Measurements from ENCODE around the gene KLF8.
"Not testable (repeated sequence)": the region's sequence is repeated elsewhere in the genome, so short reads cannot be mapped to it uniquely, and the experiment has no call there.

Gene KLF8

GRCh38 chrX:56232221-56233082 lies at the start of gene KLF8:
TSS of gene KLF8 (plus strand) at chrX:56232356. CDS start at chrX:56233335, 979 bp downstream.
- DNase-seq, result no peak

DNA sequence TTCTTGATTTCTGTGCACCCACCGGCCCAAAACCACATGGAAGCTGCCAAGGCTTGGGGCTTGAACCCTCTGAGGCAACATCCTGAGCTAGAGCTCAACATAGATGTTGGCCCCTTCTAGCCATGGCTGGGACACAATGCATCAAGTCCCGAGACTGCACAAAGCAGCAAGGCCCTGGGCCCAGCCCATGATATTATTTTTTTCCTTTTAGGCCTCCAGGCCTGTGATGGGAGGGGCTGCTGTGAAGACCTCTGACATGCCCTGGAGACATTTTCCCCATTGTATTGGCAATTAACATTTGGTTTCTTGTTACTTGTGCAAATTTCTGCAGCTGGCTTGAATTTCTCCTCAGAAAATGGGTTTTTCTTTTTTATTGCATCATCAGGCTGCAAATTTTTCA lies 25.2 kb upstream of the KLF8 start:
- DNase-seq, result not testable (repeated sequence)

GRCh38 chrX:56211701-56212100 lies 20.5 kb upstream of the KLF8 start:
- no peak for DNase-seq

GRCh38 chrX:56216332-56216731 lies 15.8 kb upstream of the KLF8 start:
- DNase-seq, result no peak

DNA sequence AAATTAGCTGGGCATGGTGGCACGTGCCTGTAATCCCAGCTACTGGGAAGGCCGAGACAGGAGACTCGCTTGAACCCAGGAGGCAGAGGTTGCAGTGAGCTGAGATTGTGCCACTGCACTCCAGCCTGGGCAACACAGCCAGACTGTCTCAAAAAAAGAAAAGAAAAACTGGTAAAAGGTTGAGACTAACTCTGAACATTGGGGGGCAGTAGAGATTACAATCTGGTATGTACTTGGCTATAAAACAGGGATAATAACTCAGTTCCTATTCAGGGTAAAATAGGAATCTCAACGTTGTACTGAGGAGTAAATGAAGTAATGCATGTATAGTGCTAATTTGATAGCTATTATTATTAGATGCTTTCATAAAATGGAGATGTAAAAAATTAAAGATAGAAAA lies 12.5 kb upstream of the KLF8 start:
- DNase-seq, result no peak

GRCh38 chrX:56221101-56221500 lies 11.1 kb upstream of the KLF8 start:
- no peak for DNase-seq

DNA sequence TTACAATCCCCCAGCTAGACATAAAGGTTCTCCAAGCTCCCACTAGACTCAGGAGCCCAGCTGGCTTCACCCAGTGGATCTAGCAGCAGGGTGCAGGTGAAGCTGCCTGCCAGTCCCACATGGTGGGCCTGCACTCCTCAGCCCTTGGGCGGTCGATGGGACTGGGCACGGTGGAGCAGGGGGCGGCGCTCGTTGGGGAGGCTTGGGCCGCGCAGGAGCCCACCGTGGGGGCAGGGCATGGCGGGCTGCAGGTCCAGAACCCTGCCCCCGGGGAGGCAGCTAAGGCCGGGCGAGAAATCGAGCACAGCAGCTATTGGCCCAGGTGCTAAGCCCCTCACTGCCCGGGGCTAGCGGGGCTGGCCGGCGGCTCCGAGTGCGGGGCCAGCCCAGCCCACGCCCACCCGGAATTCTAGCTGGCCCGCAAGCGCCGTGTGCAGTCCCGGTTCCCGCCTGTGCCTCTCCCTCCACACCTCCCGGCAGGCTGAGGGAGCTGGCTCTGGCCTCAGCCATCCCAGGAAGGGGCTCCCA lies 9.6 kb upstream of the KLF8 start:
- DNase-seq, result no peak

GRCh38 chrX:56226980-56227379 lies 5.2 kb upstream of the KLF8 start:
- DNase-seq, result no peak

DNA sequence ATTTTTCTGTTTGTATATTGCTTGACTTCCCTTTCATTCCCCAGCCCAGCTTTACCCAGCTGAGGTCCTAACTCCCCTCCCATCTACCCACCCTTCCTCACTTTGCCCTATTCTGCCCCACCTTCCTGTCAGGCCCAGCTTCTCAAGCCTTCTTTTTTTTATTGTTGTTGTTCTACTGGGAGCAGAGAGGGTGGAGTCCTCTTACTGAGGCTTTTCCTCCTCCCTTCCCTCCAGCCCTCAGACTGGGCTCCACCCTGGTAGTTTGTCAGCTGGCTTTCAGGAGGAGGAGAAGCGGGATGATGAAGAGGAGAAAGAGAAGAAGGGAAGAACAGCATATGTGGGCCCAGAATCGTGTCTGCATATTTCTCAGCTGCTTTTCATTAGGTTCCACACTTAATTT lies 3.2 kb upstream of the KLF8 start:
- no peak for DNase-seq

DNA sequence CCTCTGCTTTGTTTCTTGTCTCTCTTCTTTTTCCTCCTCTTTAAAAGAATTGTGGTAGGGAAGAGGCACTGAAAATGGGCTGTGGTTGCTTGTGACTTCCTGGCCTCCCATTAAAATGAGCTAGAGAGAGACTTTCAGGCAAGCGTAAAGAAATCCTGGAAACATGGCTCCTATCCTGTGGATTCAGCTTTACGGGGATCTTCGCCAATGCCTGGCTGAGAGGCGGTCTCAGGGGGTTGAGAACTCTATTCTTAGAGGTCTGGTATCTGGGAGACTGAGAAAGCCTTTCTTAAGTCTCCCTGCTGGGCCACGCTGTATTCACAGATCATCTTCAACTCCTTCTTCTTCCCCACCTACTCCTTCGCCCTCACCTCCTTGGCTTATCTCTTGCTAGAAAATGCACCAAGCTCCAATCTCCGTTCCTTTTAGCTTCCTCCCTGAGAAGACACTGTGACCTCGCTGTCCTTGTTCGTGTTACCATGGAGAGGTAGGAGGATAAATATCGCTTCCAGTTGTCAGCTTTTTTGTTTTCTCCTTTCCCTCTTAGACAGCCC lies 542 bp upstream of the KLF8 start:
- DNase-seq, result no peak

- DNase-seq, result no peak
Observed at GRCh38 chrX:56233100-56233499, 944 bp downstream of the KLF8 start.

- no peak for DNase-seq
Observed at GRCh38 chrX:56233682-56234081, 1.5 kb downstream of the KLF8 start.

DNA sequence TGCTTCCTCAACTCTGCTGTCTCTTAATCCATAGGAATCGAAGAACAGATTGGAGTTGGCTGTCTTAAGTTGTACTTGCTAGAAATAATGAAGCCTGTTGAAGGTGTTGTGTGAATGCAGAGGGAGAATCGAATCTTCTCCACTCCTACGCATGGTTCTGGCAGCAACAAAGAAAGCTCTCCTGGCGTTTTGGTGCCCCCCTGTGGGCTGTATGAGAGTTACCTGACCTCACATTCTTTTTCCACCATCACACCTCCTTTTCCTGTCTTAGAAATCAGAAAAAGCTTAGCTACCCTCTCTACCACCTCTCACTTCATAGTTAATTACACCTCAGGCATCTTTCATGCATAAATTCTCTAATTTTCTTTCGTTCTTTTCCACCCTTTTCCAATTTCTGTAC lies 16.3 kb downstream of the KLF8 start:
- peak; percentile 19 for DNase-seq

GRCh38 chrX:56253832-56254703 lies 21.9 kb downstream of the KLF8 start:
- no peak for DNase-seq

- no peak for DNase-seq
Observed at GRCh38 chrX:56268888-56269287, 36.7 kb downstream of the KLF8 start.

GRCh38 chrX:56278692-56279091 lies 46.5 kb downstream of the KLF8 start:
- DNase-seq, result no peak

GRCh38 chrX:56279863-56280262 lies 47.7 kb downstream of the KLF8 start:
- no peak for DNase-seq

DNA sequence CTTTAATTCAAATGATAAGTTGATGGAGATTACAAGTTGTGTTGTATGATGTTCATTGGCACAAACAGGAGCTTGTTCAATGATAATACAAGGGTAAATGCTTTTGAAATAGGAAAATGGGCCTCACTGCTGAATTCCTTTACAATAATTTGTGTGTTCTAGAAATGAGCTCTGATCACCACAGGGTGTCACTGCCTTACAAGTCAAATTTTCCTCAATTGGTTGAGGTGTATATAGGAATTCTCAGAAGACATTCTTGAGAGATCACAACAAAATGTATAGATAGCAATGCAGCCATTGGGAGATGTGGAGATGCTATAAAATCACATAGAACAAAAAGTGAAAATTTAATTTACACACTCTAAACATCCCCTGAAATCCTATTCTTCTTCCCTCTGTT lies 49.6 kb downstream of the KLF8 start:
- DNase-seq, result no peak

DNA sequence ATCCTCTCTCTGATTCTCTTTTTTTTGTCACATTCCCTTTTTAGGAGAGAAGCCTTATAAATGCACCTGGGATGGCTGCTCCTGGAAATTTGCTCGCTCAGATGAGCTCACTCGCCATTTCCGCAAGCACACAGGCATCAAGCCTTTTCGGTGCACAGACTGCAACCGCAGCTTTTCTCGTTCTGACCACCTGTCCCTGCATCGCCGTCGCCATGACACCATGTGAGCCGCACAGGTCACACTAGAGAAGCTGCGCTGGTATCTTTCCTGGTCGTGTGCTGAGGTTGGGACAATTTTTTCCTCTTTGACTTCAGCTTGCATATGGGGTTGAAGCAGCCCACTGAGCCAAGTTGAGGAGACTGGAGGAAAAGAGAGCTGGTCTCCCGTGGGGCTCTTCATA lies 52.1 kb downstream of the KLF8 start:
- DNase-seq, result peak; percentile 2

DNA sequence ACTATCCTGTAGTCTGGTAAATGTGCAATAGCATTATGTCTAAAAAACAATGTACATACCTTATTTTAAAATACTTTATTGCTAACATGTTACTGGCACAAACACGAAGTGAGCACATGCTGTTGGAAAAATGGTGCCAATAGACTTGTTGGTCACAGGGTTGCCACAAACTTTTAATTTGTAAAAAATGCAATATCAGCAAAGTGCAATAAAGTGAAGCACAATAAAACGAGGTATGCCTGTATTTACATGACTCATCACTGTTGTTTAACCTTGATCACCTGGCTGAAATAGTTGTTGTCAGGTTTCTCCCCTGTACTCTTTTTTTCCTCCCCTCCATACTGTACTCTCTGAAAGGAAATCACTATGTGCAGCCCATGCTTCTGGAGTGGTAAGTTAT lies 56.5 kb downstream of the KLF8 start:
- DNase-seq, result no peak

GRCh38 chrX:56289449-56289848 lies 57.3 kb downstream of the KLF8 start:
- no peak for DNase-seq

GRCh38 chrX:56308726-56309125 lies 76.6 kb downstream of the KLF8 start:
- DNase-seq, result no peak

- DNase-seq, result no peak
Observed at GRCh38 chrX:56309881-56310280, 77.7 kb downstream of the KLF8 start.

GRCh38 chrX:56310581-56310980 lies 78.4 kb downstream of the KLF8 start:
- no peak for DNase-seq
